Retinal pigment epithelial cell (primary cell): ENCODE results near the gene EHD1.

ENCODE experiments used
- DNase-seq: peaks from one replicate; pipeline ENCODE4 v3.0.0-alpha.2; 2010; ENCODE audit warnings: low read depth
- H3K4me3 ChIP-seq: 2 replicates; pipeline ENCODE4 v1.5.1; 2011; ENCODE audit warnings: mild to moderate bottlenecking, low read length, control low read depth, moderate library complexity
- CTCF ChIP-seq: conservative IDR thresholded peaks from 2 replicates; pipeline ENCODE4 v1.5.1; 2011; ENCODE audit warnings: low read depth, low read length, control low read depth, inconsistent platforms

The EHD1 gene

GRCh38 chr11:64869571-64870175, 8.7 kb downstream of the EHD1 start:
- TF ChIP-seq CTCF = peak; percentile 56
- no peak for DNase-seq
- H3K4me3 ChIP-seq = no peak overlapping the region

DNA sequence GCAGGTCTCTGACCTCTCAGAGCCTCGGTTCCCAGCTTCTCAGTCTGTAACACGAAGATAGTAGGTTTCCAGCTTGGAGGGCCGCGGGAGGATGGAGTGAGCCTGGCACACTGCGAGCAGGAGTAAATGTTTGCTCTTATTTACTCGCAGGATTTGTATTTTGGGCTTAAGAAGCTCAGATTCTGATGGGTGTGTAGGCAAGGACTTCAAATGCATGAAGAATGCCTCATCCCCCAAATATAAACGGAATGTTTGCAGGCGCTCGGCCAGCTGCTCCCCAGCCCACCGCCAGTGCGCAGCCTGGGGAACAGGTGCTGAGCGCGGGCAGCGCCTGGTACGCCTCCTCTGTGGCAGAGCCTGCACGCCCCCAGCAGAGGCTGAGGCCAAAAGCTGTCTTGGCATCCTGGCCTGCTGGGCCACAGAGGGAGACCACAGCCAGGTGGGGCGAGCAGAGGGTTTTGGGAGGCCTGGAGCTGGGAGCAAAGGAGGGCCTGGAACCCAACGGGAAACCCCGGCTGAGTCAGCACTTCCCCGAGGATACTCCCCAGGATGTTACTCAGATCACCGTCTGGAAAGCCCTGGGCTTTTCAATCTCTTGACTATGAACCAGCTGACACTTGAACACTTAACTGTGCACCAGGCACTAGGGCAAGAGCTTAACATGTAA, 9.4 kb downstream of the EHD1 start:
- TF ChIP-seq CTCF = no peak
- DNase-seq = peak; percentile 66
- no peak overlapping the region for H3K4me3 ChIP-seq

- no peak for DNase-seq
- no peak overlapping the region for H3K4me3 ChIP-seq
- no peak for TF ChIP-seq CTCF
Observed at GRCh38 chr11:64867748-64868462, 10.5 kb downstream of the EHD1 start.

DNA sequence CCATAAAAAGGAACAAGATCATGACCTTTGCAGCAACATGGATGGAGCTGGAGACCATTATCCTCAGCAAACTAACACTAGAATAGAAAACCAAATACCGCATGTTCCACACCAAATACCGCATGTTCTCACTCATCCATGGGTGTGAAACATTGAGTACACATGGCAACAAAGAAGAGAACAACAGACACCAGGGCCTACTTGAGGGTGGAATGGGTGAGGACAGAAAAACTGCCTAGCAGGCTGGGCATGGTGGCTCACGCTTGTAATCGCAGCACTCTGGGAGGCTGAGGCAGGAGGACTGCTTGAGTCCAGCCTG, 12.3 kb downstream of the EHD1 start:
- H3K4me3 ChIP-seq = no peak overlapping the region
- TF ChIP-seq CTCF = no peak
- DNase-seq = no peak

DNA sequence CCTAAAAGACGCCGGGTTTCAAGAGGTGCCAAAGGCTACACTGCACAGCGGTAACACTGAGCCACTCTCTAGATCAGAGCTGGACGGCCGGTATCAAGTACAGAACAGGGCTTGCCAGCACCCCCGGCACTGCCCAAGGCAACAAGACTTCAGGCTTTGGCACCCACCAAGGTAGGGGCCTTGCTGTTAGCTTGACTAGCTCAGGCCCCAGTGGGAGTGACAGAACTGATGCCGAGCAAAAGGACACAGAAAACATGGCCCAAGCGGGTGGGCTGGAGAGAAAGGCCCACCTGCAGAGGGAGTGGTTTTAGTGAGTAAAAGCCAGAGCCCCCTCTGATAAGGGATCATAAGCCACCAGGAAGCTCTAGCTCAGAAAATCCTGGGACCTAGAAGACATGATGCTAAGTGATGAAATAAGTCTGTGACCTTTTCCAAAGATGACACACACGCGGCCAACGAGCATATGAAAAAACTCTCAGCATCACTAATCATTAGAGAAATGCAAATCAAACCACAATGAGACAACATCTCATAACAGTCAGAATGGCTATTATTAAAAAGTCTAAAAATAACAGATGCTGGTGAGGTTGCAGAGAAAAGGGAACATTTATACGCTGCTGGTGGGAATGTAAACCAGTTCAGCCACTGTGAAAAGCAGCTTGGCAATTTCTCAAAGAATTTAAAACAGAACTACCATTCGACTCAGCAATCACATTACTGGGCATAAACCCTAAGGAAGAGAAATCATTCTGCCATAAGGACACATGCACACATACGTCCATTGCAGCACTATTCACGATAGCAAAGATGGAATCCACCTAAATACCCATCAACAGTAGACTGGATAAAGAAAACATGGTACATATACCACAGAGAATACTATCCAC, 12.9 kb downstream of the EHD1 start:
- H3K4me3 ChIP-seq = no peak overlapping the region
- no peak for TF ChIP-seq CTCF
- DNase-seq = no peak

DNA sequence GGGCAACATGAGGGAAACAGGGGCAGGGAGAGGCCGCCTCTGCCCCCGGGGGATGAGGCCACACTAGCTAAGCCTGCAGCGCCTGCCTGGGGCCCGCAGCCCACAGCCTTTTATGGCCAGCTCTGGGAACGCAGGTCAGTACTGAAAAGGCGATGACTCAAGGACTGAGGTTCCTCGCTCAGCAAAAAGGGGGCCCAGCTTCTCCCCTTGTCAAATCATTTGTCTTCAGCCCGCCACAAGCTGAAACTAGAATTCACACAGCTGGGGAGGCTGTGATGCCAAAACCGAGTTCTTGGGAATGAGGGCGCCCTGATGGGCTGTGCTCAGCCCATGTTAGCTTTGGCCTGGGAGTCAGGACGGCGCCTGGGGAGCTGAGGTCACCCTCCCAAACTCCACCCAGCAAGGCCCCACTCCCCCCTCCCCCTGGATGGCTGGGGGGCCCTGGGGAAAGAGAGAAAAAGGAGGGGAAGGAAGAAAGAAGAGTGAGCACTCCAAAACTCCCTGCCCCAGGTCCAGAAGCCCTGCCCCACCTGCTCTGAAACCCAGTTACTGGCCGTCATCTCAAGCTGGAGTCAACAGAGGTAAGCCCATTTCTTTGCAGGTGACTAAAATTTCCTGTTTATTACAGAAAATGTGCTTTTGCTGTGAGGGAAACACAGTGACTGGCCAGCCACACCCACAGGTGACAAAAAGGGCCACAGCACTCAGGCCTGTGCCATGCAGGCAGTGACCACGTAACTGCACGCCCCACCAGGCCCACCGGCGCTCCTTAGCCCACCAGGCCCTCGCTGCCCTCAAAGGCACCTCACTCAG, 13.7 kb downstream of the EHD1 start:
- no peak for DNase-seq
- no peak for TF ChIP-seq CTCF
- H3K4me3 ChIP-seq = no peak overlapping the region
